ENCODE results near the gene PRDM15. TPM values are rescaled to one million over a fixed set of nuclear protein-coding genes. Genes with fewer than 3 reads are reported as not detected.

The PRDM15 gene
- total RNA-seq, 1 experiment from 2014 or later, result 8.0 TPM

DNA sequence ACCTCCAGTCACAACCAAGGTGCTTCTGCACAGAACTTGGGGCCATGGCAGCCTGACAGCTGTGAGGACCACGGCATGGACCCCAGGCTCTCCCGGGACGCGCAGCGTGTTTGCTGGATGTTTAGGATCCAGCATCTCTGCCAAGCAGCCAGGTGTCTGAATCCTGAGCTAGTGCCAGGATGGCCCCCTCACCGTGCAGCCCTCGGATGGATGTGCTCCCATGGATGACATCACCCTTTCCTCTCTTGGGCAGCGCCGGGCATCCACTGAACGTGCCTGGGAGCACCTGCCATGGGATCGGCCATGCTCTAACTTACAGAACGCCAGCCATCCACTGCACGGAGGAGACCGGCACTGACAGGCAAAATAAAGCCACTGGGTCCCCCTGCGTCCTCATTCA, 53.9 kb downstream of the PRDM15 start:
- DNase-seq (ENCODE audit: low read depth), result no peak

DNA sequence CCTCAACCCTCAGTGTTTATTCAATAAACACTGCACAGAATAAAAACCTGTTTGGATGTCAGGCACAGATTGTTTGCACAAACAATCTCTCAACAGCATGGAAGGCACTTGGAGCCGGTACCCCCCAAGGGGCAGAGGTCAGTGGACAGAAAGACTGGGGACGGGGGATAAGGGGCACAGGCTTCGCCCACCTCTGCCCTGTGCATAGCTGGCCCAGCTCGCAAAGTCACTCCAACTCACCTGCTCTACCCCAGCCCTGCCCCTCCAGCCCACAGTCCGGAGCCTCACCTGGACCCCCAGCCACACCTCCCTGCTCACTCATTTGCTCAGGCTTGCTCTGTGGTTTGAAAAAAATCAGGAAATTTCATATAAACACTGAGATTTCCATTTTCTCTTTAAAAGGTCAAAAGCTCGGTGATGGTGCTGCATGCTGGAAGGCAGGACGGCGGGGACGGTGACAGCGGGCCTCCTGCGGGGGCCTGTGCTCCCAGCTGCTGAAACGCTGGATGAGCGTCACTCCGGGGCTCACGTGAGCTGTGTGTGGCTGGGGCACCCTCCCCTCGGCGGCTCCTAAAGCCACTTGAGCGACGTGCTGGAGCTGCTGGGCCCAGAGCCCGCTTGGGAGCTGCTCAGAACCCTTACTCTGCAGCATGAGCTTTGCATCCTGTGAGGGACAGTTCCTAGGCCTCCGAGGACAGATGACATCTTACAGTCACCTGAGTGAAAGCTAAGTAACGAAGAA, 54.5 kb downstream of the PRDM15 start:
- DNase-seq (ENCODE audit: low read depth), result no peak

DNA sequence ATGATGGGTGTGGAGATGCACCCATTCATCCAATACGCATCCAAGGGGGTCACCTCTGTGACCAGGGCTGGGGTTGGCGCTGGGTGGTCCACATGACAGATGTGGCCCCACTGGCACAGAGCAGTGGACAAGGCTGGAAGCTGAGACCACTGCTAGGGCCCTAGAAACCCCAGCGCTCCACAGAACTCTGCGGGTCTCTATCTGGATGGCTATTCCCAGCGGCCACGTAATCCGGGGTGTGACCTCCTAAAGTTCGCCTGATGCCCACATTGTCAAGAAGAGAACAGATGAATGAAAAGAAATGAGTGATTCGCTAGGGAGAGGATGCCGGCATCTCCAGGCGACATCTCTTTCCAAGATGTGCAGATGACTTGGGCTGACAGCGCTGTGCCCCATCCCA, 55.2 kb downstream of the PRDM15 start:
- no peak for DNase-seq (ENCODE audit: low read depth)

DNA sequence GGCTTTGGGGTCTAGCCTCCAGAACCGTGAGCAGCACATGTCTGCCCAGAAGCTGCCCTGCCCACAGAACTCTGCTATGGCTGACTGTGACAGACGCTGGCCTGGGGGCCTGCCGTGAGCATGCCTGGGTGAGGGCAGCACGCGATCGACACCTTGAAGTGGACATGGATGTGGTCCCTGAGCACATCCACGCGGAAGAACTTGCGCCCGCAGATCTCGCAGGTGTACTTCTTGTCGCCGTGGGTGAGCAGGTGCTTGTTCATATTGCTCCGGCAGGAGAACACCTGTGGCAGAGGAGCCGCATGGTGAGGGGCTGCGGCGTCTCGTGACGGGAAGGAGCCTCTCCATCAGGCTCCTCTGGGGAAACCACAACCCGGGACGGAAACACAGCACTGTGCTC, 56.0 kb downstream of the PRDM15 start:
- no peak for DNase-seq (ENCODE audit: low read depth)

DNA sequence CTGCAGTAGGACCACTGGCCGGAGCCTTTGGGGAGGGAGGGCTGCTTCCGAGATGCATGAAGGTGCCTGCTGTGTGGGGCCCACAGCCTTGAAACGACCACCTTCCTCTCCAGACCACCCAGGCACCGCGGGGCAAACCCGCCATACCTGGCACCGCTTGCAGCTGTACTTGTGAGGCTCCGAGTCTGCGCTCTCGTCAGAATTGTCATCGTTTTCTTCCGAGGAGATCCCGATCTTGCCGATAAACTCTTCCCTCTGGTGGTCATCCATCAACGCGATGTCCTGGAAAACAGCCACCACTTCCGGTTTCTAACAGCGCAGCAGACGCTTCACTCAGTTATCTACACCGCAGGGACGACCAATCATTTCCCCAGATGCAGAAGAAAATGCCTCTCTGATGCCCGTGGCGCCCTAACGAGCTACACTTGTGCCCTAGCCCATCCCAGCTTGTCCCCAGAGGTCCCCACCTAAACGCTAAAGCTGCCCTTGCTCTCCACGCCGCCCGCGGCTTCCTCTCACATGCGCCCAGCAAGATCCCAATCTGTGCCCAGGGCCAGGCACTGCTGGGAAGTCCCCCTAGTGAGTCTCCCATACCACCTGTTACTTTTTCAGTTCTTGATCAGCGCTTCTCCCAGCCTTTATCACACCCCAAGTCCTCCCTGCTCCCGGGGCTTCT, 57.2 kb downstream of the PRDM15 start:
- no peak for DNase-seq (ENCODE audit: low read depth)

DNA sequence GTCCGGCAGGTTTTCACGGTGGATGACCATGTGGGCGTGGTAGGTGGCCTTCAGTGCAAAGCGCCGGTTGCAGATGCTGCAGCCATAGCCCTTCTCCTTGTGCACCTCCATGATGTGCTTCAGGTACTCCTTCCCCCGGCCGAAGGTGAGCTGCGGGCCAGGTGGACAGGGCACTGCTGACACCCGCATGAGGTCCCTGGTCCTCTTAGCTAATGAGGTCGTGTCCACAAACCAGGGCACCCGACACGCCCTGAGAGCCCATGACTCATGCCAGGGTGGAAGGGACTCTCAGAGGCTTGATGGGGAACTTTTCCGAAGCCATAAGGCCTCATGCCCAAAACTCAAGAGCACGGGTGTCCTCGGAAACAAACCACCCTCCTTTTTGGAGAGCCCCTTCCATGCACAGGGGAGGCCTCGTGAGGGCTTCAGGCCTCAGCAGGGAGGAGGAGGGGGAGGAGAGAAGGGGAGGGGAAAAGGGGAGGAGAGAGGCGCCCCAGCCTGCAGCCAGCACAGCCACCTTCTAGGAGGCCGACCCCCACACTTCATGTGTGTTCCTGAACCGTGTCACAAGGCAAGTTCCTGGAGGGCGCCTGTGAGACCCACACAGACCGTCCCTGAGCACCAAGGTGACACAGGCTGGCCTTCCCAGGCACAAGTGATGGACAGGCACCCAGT, 57.9 kb downstream of the PRDM15 start:
- DNase-seq (ENCODE audit: low read depth), result no peak

DNA sequence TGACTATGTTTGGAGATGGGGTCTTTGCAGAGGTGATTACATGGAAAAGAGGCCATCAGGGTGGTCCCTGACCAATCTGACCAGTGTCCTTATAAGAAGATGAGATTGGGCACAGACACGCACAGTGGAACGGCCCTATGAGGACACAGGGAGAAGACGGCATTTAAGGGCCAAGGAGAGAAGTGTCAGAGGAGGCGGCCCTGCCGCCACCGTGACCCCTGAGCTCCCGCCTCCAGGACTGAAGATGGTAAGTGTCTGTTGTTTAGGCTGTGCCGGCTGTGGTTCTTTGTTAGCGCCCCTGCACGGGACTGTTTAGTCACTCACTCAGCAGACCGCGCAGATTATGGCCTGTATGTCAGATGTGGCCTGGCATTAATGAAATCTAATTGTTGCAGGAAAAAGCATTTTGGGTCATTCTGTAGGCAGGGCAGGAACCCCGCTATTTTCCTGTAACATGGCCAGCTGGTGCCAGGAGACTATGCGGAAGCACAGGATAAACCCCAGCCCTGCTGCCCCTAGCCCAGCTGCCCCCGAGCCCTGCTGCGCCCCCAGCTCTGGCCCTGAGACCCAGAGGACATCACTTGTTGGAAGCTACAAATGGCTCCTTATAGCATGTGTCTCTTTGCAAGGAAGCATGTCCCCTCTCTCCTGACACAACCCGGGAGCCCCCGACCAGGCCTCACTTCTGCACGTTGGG, 58.6 kb downstream of the PRDM15 start:
- DNase-seq (ENCODE audit: low read depth), result no peak

DNA sequence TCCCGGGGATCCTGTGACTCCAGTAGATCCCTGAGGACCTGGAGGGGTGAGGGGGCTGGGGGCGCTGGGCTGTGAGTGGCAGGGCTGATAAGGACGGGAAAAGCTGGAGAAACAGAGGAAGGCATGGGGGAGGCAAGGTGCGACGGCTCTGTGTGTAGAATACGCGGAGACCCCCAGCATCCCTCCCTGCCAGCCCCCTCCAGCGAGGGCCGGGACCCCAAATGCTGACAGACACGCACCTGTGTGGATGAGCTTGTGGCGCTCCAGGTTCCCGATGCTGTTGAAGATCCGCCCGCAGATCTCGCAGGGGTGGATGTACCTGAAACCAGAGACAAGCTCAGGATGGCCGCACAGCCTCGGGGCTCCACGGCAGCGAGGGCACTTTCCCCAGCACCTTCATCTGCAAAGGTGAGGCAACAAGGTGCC, 59.3 kb downstream of the PRDM15 start:
- DNase-seq (ENCODE audit: low read depth), result no peak

DNA sequence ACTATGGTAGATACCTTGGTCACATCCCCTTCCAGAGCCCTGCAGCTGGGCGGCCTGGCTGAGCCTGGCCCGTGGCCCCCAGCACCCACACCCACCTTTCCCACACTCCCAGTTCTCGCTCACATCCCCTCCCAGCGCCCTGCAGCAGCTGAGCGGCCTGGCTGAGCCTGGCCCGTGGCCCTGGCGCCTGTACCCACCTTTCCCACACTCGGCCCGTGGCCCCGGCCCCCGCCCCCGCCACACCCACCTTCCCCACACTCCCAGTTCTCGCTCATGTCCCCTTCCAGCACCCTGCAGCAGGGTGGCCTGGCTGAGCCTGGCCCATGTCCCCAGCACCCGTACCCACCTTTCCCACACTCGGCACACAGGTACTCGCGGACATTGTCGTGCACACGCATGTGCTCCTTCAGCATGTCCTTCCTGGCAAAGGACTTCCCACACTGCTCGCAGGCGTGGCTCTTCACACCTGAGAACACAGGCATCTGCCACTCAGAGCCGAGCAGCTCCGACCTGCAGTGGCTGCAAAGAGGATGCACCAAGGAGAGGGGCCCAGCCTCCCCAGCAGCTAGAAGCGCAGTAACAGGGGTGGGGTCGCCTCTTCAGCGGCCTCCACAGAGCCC, 59.8 kb downstream of the PRDM15 start:
- DNase-seq (ENCODE audit: low read depth), result no peak

DNA sequence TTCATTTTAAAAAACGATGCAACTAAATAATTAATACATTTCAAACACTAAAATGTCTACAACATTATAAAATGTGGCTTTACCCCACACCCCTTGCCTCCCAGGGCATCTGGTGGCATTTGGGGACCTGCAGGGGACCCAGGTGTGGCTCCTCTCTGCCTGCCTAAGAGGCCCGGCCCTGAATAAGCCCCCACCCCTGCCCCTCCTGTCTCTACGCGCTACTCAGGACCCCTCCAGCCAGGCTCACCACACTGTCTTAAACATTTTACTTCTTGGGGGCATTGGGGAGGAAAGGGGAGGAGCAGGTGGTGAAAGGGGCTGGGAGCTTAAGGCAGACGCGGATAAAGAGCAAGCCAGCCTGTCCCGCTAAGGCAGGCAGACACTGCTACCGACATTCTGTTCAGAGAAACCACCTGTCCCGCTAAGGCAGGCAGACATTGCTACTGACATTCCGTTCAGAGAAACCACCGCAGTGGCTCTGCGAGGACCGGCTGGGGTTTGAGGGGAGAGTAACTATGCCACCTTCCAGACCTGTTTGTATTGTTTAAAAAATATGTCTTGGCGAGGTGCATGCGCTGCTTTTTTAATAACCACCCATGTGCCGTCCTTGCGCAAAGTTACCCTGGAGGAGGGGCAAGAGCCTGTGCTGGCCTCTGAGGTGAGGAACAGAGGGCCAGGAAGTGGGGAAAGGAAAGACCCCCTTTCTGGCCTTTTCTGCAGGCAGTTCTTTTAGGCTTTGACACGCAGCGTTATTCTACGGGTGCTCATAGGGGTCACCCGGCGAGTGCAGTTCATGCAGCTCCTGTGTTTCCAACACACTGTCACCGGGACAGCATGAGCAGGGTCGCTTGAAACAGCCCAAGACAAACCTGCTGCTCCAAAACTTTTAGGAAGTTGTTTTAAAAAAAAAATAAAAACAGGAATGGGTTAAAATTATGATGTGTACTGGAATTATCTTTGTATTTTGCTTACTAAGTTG, 61.0 kb downstream of the PRDM15 start:
- no peak for DNase-seq (ENCODE audit: low read depth)

DNA sequence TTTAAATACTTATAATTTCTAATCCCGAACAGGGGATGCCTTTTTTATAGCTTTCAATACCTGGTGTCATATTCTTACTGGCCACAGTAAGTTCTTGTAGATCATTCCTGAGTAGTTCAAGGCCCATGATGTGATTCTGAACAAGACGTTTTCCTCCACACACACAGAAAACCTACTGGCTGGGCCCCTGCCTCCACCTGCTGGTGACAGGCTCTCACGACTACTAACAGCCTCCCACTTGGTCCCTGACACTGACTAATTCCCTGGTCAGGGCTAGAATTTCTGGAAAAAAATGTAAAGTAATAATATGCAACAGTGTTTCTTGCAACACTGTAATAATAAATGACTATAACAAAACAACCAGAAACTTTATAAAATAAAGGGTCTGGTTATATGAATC, 61.9 kb downstream of the PRDM15 start:
- DNase-seq (ENCODE audit: low read depth), result peak; percentile 88

DNA sequence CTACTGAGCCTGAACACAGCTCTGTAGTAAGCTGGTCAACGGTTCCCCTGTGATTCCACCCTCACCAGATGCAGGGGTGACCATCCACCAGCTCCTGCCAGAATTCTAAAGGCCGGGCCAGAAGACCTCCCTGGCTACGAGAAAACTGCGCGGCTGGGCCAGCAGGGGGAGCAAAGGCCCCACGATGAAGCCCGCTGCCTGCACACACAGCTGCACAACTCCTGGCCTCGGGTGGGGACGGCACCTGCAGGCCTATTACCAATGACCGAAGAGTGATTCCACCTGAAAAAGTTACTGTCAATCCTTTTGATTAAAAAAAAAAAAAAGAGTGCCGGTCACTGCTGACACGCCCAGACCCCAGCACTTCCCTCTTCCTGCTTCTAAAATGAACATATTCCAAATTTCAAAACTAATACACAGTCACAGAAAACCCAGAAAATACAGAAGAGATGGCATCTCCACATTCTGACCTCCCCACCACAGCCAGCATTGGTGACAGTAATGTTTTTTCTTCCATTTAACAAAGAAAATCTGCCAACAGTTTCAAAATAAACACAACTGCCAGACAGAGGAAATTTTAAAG, 62.5 kb downstream of the PRDM15 start:
- peak; percentile 48 for DNase-seq (ENCODE audit: low read depth)

DNA sequence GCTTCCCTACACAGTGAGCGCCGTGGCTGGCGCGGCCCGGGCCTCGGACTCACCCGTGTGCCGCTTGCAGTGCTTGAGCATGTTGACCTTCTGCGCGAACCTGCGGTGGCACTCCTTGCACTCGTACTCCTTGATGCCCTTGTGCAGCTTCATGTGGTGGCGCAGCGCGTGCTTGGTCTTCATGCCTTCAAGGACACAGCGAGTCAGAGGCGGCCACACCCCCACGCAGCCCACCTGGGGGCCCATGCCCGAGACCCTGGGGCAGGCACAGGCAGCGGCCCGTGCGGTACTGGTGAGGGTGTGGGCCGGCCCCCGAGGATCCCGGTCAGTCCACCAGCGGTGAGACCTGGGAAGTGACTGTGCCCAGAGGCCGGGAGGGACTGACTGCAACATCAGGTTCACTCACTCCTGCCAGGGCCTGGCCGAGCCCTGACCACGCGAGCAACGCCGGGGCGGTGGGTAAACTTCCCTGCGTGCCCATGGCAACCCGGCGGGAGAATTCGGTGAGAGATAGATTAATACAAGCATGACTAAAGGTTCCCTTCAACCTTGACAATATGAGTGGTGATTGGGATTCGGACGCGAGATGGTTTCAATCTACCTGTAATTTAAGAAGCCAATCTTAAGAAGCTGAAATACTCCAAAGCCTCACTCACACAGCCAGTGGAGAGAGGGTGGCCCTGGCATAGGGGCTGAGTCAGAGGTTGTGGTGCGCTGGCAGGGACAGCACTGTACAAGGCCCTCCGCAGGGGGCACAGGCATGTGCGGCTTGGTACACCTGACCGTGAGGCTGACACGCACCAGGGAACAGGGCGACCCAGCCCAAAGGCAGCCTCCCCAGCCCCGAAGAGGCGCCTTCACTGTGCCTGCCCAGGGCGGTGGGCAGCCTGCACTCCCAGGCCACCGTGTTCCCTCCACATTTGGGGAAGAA, 63.2 kb downstream of the PRDM15 start:
- DNase-seq (ENCODE audit: low read depth), result no peak

DNA sequence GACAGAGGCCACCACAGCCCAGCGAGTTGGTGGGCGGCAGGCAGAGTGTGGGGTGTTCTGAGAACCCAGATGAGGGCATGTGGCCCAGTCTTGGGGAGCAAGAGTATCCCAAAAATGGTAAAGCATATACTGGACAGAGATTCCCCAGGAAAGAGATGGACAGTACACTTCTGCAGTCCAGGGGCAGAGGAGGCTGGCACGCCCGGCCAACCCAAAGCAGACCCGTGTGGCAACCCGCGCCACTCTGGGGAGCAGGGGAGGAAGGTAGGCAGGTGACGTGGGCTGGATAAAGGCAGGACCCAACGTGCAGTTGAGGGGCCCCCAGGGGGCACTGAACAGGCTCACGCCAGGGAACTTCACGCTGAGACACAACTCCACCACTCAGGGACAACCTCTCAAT, 65.9 kb downstream of the PRDM15 start:
- no peak for DNase-seq (ENCODE audit: low read depth)

DNA sequence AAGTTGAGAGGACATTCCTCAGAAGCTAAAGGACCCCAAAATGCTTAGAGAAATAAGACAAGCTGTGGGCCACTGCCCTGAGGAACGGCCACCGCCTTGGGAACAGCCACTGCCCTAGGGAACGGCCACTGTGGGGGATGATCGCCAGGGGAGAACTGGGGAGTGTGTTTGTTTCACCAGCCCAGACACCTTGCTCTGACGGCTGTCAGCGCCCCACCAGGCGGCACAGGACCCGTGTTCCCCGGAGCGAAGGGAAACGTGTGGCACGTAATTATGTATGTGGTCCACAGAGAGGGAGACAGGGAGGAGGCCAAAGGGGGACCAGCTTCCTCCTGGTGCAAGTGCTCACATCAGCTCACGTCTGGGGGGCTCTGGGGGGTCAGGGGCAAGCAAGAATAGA, 66.5 kb downstream of the PRDM15 start:
- DNase-seq (ENCODE audit: low read depth), result no peak

DNA sequence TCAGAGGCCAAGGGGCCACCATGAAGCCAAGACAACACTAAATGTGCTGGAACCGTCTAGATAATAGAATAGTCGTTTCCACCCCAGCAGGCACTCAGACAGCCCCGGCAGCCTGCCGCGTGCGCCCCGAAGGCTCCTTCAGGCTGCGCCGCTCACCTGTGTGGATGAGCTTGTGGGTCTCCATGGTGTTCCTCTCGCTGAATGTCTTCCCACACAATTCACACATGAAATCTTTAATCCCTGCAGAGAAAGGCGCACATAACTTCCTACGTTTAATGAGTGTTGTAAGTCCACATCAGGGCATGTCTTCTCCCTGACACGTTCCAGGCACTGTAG, 68.6 kb downstream of the PRDM15 start:
- DNase-seq (ENCODE audit: low read depth), result no peak

DNA sequence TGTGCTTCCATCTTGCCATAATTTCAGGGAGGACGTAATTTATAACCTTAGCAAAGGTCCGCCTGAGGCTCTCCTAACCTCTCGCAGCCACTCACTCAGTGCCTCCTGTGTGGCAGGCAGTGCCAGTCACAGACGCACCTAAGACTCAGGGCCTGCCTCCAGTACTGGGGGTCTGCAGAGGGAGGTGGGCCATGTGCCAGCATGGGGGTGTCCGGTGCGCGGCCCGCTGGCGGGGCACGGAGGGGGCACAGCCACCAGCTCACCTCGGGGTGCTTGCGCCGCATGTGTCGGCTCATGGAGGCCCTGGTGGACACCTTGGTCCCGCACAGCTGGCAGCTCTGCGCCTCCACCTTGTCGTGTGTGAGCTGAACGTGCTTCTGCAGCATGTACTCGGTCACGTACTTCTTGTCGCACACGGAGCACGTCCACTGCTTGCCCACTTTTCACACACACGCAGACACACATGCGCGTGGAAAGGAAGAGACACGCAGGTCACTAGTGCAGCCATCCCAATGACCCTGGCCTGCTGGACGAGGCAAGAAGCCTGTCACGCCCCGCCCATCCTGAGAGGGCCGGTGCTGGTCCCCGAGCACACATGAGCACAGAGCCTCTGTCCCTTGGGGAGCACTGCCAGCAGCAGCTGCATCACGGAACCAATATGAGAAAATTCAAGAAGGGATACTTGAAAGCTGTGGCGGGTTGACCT, 69.1 kb downstream of the PRDM15 start:
- DNase-seq (ENCODE audit: low read depth), result no peak

DNA sequence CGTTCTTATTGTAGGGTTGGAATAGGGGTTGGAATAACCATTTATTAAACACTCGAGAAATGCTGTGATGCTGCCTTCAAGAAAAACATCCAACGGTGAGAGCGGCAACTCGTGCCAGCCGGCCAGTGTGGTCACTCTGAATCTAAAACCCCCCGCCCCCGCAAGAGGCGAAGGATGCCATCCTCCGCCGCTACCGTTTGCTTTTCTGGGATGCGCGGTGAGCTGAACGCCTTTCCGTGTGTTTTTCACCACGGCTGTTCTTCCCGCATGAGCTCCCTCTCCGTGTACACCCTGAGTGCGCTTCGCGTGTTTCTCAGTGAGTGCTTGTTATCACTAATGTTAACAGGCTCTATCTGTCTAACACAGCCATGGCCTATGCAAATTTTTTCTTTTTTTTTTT, 70.3 kb downstream of the PRDM15 start:
- no peak for DNase-seq (ENCODE audit: low read depth)

DNA sequence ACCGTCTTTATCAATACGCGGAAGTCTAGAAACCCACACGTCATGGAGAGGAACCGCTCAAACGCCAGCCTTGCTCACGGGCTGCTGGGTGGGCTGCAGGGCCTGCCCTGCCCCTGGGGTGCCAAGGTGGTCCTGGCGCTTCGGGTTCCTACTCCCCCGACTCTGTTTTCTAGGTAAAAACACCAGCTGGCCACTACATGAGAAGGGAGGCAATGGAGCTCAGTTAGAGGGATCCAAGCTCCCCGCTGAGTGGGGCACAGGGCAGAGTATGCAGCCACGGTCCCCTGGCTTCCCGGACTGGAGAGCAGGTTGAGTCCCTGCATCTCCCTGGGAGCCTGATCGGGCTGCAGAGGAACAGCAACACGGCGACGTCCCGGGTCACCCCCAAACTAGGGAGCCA, 71.0 kb downstream of the PRDM15 start:
- no peak for DNase-seq (ENCODE audit: low read depth)

Data from M059J (cell line).